PFSK-1 (cell line): ENCODE data around the gene ZNF232.

ENCODE experiments used
- POLR2AphosphoS5 ChIP-seq: IDR thresholded peaks from 2 replicates; pipeline ENCODE4 v1.6.1; 2012; ENCODE audit warnings: low read depth, mild to moderate bottlenecking, control low read depth, low read length, moderate library complexity
- TAF1 ChIP-seq: IDR thresholded peaks from 2 replicates; pipeline ENCODE4 v1.6.1; 2012; ENCODE audit warnings: low read length, control low read depth, borderline replicate concordance; ENCODE audit not compliant: insufficient read depth
- TF ChIP-seq, protein P1 (sequence below), 2 experiments: IDR thresholded peaks; 2 replicates each; pipeline versions ENCODE4 v1.6.1 to v1.8.0; 2011 to 2012; ENCODE audit warnings: low read depth in 2 of 2, low read length in 2 of 2, control low read depth in 1 of 2, inconsistent platforms in 1 of 2, mild to moderate bottlenecking in 1 of 2, moderate library complexity in 1 of 2; ENCODE audit not compliant: insufficient read depth in 1 of 2

DNA sequence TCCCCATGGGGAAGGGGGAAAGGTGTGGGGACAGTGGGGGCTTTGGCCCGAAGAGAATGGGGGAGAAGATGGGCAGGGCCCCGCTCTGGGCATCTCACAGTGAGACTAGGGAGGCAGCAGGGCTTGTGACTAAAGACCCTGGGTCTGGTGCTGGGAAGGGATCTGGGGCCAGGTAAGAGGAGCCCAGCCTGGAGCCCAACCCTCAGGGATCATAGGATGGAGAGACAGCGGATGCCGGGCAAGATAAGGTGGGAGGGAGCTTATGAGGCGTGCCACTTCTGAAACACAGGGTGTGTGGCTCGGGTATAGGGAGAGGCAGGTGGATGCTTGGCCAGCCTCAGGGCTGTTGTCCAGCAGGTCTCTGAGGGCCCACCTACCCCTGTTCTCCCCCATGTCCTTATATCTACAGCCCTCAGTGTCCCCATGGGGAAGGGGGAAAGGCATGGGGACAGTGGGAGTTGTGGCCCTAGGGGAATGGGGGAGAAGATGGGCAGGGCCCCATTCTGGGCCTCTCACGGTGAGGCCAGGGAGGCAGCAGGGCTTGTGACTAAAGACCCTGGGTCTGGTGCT, 19.6 kb upstream of the ZNF232 start:
- TF ChIP-seq TAF1 (no peak), POLR2AphosphoS5 (no peak)
- TF ChIP-seq, protein P1, sequence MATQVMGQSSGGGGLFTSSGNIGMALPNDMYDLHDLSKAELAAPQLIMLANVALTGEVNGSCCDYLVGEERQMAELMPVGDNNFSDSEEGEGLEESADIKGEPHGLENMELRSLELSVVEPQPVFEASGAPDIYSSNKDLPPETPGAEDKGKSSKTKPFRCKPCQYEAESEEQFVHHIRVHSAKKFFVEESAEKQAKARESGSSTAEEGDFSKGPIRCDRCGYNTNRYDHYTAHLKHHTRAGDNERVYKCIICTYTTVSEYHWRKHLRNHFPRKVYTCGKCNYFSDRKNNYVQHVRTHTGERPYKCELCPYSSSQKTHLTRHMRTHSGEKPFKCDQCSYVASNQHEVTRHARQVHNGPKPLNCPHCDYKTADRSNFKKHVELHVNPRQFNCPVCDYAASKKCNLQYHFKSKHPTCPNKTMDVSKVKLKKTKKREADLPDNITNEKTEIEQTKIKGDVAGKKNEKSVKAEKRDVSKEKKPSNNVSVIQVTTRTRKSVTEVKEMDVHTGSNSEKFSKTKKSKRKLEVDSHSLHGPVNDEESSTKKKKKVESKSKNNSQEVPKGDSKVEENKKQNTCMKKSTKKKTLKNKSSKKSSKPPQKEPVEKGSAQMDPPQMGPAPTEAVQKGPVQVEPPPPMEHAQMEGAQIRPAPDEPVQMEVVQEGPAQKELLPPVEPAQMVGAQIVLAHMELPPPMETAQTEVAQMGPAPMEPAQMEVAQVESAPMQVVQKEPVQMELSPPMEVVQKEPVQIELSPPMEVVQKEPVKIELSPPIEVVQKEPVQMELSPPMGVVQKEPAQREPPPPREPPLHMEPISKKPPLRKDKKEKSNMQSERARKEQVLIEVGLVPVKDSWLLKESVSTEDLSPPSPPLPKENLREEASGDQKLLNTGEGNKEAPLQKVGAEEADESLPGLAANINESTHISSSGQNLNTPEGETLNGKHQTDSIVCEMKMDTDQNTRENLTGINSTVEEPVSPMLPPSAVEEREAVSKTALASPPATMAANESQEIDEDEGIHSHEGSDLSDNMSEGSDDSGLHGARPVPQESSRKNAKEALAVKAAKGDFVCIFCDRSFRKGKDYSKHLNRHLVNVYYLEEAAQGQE (IDR thresholded peaks at IDR 0.05; ENCODE audit: insufficient read depth in 1 of 2, low read depth in 2 of 2, low read length in 2 of 2), result no peak
